GM18520 (cell line): Measurements from ENCODE around the gene NPAS3.

ENCODE experiments used
- ATAC-seq: cut with Tn5 transposase; IDR thresholded peaks from one replicate; pipeline ENCODE4 v1.9.1; 2021; ENCODE audit not compliant: unreplicated experiment

NPAS3 gene

DNA sequence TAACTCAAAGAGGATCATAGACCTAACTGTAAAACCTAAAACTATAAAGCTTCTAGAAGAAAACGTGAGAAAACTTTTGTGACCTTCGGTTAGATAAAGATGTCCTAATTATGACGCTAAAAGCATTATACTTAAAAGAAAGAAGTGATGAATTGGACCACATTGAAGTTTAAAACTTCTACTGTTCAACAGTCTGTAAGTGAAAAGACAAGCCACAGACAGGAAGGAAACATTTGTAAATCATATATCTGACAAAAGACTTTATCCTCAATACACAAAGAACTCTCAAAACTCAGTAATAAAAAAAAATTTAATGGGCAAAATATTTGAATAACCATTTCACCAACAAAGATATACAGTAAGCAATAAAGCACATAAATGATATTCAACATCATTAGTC lies 667.9 kb downstream of the NPAS3 start:
- no peak for ATAC-seq

DNA sequence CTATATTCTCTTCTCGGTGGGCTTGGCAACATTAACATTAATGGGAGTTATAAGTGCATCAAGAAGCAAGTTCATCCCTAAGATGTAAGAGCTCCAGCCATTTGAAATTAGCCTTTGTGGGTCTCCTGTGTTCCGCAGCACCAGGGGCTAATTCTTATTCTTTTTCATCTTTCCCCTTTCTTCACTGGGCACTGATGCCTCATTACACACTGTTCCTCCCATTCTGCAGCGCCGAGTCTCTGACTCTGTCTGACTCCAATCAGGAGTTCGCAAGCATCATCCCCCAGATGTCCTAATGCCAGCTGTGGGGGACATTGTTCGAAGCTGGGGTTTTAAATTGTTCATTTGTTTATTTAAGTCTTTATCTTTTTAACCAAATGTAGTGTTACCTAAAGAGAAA lies 670.9 kb downstream of the NPAS3 start:
- no peak for ATAC-seq

DNA sequence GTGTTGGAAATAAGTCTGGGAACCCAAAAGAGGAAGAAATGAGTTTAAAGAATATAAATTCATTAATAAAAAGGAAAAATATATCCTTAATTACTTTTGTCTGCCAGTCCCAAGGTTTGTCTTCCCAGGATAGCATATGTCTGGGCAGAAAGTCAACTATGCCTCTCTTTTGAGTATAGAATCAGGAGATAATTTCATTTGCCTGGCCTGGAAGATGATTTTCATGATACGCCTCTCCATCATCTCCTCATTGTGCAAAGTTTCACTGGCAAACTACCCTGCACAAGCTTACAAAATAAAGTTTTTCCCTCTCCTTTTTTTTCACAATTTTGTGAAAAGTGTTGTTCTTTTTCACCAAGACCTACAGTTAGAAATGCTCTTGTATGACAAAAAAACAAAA lies 671.4 kb downstream of the NPAS3 start:
- no peak for ATAC-seq

DNA sequence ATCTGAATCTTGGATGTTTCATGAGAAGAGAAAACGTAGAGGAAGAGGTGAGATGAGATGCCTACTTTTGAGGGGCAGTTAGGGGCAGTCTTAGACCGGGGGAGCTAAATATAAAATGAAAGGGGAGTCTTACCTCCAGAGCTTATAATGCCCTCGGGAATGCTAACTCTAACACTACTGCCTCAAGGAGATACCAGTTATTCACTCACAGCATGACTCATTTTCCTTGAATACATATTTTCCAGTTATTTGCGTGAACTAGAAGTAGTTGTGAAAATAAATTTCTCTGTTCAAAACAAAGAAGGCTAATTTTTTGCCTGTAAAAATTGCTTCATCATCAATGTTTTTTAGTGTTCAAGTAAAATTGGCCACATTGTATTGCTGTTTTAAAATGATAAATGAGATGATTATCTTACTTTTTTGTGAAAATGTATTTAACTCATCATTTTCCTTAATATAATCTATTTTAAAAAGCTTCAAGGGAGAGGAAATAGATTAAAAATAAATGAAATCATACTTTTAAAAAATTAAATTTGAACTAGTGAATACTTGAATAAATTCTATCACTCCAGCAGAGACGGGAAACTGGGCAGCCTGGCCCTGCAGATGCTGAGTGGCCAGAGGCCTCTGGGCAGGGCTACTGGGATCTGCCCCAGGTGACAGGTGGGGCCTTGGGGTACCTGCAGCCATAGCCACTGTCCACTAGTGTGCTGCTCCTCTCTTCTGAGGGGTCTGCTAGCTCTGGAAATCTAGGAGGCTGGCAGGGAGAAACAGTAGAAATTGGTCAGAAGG lies 672.9 kb downstream of the NPAS3 start:
- ATAC-seq = no peak

DNA sequence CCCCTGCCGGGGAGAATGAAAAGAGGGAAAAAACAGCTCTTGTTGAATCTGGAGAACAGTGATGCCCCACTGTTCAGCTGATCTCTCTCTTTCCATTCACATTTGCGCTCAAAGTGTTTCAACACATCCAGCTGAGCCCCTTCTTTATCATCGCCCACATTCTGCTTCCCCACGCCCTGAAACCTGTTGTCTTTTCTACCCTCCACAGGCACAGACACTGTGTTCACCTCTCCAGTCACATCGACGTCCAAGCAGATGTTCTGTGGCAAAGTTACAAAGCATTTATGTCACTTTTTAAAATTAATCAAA lies 673.5 kb downstream of the NPAS3 start:
- ATAC-seq = no peak

DNA sequence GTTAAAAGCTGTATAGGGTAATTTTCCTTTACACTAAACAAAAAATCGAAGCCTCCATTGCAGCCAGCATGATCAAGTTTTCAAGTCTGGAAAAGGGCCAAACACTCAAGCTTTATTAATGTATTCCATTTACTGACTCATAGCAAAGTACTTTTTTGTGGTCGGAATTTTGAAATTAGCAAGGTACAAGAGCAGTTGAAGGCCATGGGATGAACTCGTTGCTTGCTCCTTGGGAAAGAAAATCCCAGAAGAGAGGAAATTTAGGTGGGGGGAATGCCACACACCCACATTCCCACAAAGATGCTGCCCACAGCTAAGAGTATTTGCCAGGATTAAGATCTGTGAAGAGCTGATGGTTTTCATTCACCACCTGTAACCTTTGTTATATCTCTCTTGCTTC lies 678.5 kb downstream of the NPAS3 start:
- no peak for ATAC-seq

DNA sequence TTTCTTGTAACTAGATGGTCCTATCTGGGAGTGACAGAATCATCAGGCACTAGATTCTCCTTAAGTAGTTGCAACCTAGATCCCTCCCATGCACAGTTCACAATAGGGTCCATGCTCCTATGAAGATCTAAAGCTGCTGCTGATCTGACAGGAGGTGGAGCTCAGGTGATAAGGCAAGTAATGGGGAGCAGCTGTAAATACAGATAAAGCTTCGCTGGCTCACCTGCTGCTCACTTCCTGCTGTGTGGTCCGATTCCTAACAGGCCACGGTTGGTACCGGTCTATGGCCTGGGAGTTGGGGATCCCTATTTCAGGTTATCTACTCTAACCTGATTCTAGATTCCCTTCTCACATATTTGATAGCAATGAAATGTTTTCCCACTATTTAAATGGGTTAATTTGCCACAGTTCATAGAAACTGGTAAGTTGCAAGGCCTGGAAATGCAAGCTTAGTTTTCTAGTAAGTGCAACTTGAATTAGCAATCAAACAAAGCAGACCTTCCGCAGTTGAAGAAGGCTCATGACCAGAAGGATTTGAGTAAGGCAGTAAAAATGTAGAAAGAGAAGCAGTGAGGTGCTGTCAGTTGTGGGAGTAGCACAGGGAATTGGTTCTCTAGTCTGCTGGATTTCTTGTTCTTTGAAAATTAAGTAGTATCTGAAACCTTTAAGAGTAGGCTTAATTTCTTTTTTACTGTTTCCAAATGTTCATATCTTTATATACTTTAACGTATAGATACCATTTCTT lies 679.9 kb downstream of the NPAS3 start:
- no peak for ATAC-seq

DNA sequence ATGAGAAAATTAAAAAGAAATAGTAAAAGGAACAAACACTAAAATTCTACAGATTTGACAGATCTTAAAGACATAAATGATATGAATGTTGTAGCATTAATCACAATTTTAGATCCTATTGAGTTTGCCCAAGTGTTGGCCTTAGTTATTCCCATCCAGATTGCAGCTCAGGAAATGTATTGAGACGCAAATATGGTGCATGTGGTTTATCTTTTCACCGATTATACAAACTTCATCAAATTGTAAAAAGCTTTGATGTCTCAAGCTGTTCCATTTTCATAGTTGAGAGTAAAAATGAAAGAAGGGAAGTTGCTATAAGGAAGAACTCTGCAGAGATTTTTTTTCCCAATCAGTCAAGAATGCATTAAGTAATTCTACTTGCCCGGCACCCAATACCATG lies 683.8 kb downstream of the NPAS3 start:
- no peak for ATAC-seq

DNA sequence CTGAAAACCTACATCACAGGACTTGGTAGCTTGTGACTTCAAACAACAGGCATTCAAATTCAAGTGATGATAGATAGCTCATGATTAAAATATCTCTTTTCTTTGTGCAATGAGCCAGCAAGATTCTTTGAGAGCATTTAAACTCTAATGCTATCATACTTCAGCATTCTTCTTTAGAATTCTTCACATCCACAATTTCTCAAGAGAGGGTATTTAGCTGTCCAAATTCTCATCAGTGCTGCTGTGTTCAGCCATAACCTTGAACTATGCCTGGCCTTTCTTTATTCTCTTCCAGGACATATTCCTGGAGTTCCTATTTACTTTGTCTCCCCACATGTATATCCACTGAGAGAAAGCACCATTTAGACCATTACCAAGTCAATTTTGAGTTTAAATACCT lies 691.1 kb downstream of the NPAS3 start:
- ATAC-seq = no peak

DNA sequence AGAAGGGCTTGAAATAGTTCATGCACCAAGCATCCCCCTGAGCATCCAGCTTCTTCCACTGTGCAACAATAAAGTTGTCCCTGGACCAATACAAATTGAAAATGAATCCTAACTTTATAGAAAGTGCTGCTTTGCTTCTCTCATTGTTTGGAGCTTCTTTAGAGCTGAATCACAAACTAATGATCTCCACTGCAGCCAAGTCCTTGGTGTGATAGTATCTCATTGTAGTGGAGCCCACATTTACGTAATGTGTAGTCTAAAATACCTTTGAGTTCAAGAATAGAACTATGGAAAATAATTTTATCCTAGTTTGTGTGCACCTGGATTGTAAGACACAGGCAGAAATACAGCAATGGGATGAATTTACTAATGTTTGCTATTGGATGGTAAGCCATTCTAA lies 692.3 kb downstream of the NPAS3 start:
- ATAC-seq = no peak

DNA sequence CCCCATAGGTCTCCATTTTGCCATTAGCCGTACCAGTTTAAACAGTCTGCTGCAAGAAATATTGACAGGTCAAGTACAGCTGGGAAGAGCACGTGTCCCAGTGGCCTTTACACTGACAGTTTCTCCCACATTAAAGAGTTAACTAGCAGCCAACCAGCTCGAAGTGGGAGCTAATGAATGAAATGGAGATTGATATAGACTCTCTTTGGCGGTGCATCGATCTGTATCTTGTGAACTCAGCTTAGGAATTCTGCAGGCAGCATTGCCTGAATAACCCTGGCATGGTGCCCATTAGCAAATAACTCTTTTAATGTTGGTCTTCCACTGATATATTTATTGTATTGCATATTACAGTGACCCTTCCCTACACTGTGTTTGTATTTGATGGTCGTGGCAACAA lies 692.8 kb downstream of the NPAS3 start:
- ATAC-seq = no peak

DNA sequence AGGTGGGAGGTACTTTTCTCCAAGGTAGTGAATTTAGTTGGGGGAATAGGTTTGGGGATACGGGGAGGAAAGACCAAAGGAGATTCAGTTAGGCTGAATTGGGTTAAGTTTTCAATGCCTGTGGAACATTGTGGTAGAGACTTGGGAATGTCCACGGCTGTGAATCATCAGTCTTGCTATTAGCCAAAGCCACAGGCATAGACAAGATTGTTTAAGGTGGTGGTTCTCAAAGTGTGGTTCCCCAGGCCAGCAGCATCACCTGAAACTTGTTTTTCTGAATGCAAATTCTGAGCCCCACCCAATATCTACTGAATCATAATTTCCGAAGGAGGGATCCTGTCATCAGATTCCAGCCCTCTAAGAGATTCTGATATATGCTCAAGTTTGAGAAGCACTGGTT lies 696.0 kb downstream of the NPAS3 start:
- ATAC-seq = no peak

DNA sequence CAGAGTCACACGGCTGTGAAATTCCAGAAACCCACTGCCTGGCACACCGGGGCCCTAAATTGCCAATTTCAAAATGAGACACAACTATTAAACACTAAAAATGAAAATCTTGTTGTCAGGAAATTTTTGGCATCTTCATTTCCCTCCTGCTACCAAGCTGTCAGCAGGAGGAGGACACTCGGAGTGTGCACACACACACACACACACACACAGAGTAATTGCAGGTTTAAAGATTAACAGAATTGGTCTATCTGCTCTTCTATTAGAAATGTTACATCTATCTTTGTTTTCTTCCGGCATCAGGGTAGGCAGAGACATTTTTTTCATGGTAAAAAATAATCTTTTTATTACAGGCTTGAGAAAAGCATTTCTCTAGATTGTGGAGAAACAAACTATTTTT lies 698.0 kb downstream of the NPAS3 start:
- ATAC-seq = no peak

DNA sequence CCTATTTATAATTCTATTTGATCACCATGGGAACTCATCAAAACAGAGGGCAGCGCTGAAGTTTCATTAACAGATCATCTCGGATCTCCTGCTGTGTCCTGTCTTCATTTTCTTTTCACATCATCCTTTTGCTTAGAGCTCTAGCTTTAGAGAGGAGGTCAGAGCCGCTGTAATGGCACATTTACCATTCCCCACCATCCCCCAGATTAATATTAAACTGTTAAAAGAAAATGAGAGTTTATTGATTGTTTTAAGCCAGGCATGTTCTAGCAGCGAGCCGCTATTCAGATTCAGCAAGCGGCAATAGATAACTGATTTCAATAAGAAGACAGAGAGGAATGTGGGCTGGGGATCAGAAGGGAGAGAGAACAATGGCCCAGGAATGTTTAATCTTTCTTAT lies 703.4 kb downstream of the NPAS3 start:
- ATAC-seq = no peak

DNA sequence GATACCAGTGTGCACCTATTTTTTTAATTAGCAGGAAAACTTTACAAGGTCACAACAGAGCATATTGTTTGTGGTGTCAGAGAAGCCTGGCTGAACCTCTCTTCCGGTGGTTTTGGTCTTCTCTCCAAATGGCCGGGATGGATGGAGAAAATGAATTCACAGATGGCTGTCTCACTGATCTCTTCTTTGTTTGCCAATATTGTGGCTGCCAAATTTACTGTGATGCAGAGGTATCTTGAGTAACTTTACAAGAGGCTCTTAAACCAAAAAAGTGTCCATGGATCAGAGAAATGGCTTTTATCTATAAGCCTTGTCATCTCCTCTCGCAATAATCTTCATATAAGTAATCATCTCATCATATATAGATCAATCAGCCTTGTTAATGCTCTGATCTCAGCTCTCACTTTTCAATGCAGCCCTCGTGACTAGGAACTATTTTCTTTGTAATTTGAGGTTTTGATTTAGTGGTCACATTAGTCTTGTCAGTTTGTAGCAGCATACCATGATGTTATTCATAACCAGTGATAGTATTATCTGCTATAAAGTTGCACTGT lies 704.1 kb downstream of the NPAS3 start:
- ATAC-seq = no peak

DNA sequence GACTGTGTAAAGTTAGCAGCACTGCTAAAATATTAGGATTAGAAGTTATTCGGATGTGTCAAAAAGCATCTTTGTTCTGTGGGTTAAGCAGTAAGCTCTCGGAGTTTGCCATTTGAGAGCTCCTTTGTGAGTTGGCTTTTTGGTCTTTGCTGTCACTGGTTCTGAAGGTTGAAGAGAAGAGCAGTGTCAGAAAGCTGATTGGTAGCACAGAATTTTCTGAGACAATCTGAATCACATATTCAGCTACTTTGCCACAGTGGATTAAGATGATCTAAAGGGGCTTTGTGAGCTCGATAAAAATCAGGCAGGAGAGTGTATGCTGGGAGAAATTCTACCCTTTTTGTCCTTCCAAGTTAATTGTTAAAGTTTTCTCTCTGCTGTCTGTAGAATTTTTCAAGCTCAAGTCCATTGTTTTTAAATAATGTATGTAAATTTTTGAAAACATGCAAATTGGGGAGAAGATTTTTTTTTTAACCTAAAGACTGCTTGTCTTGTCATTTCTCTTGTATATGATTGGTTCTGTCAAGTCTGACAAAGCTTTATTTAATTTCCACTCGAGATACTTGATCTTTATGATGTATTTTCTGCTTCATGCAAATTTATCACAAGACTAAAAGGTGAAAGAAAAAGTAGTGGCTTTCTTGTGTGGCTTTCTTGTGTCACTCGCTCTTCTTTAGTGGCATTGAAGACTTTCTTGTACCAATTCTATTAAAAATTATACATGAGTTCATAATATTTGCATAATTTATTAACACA lies 704.9 kb downstream of the NPAS3 start:
- no peak for ATAC-seq

DNA sequence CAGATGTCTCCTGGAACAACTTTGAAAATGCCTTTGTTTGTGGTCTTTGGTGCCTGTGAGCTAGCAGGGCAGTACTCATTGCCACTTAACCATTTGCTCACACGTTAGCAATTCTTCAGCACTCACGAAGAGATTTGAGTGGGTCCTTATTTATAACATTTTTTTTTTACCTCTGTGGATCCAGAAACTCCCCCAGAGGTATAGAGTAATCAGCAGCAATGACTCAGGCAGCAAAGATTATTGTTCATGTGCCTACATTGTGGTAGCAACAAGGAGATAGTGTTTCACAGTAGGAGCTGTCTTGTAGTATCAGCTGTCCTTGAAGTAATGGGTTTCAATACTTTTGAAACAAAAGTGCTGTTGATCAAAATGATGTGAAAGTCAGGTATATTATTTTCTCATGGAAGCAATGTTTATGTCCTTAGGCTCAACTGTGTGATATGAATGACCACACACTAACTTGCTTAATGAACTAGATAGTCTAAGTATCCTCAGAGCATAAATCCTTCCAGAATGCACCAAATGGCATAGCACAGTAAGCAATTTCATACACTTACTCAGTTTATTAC lies 708.1 kb downstream of the NPAS3 start:
- no peak for ATAC-seq

DNA sequence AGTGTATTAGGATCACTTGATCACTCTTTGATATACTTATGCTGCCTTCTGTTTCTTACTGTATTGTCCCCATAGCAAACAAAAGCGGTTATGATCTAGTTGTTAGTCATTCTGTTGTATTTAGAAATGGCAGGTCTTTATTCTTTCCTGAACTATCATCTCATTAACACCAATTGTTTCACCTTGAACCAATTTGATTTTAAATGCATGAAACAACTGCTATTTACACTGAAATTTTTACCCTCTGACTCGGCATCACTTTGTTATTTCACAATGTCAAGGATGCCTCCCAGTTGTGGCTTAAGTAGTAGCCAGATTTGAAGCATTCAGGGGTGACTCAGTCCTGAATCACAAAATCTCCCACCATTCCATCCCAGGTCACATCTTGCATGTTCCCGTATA lies 708.7 kb downstream of the NPAS3 start:
- no peak for ATAC-seq

DNA sequence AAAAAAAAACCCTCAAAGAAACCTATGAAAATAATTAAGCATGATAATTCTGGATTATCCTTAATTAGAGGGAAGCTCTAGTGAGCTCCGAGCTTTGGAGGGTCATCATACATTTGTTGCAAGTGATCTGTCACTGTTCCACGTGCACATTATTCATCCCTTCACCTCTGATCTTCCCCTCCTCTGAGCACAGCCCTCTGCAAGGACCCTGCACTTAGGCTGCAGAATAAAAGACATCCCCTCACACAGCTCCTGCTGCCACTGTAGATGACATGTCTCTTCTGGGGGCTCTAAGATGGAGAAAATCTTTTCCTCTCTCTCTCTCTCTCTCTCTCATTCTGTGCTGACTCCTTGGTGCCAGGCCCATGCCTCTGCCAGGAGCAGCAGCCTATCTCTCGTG lies 711.8 kb downstream of the NPAS3 start:
- ATAC-seq = no peak

DNA sequence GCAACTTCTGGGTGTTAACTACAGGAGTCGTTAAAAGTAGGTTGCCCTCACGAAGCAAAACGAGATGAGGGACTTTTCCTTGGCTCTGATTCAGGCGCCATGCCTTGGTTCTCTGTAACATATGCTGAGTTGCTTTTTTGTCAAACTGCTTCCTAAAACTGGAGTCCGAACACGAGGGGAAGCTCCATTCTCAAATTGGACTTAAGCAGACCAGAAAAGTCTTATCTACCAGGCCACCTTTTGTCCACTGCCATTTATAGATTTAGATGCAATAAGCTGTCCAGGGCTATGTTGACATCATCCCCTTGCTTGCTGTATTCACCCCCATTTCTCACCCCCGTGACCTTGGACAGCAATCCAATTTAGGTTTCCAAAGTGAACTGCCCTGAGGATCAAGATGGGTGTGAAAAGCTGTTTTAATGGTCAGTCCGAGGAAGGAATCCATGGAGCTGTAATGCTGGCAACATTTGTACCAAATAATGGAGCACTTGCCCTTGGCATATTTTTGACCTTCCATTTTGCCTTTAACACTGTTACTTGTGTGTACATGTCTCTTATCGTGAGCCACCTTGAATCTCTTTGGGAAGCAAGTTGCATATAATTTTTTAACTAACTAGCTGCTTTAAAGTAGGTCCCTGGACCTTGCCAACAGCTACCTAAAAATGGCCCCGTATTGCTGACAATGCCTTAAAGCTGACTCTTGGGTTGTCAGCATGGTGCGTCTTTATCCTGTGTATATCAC lies 714.1 kb downstream of the NPAS3 start:
- no peak for ATAC-seq

DNA sequence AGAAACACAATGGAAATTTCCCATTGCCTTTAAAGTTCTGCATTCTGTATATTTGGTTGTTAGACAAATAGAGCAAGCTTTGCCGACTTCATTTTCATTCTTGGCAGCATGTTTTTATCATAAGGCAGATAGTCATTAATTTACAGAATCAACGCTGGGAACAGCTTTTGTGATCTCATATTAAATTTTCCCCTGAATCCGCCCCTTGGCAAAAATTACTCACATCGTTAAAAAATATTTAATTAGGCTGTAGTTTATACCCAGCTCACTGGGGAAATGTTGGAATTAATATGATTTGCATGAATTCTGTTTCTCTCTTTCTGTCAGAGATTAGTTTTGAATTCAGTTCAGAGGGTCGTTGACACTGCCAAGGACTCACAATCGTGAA lies 714.6 kb downstream of the NPAS3 start:
- ATAC-seq = no peak
